Breast epithelium (tissue), 4 donors: ENCODE measurements around the gene TAB3. TPM values are rescaled to one million over a fixed set of nuclear protein-coding genes. Genes with fewer than 3 reads are reported as not detected.

Experiments
- DNase-seq, 2 donors: peaks; one replicate each; pipeline ENCODE4 v3.0.0-alpha.2; 2019; ENCODE audit warnings: low spot score in 2 of 2
- H3K27ac ChIP-seq, 2 donors: fragments of 200-600 bp; sonication (generic) in 1 of 2; one replicate each; pipeline ENCODE4 v1.5.1; 2016 to 2019; ENCODE audit warnings: mild to moderate bottlenecking in 1 of 2
- H3K27me3 ChIP-seq, 2 donors: fragments of 200-600 bp; sonication (generic) in 1 of 2; one replicate each; pipeline versions ENCODE4 v1.5.1 to v1.6.0; 2017 to 2019; ENCODE audit warnings: control low read depth in 1 of 2, mild to moderate bottlenecking in 1 of 2
- H3K36me3 ChIP-seq: fragments of 200-600 bp; one replicate; pipeline ENCODE4 v1.5.1; 2019
- H3K4me1 ChIP-seq, 2 donors: fragments of 200-600 bp; sonication (generic); one replicate each; pipeline ENCODE4 v1.5.1; 2016 to 2019; ENCODE audit warnings: control low read depth in 1 of 2
- H3K4me3 ChIP-seq, 3 donors: fragments of 200-600 bp; sonication (generic); 1 replicate in 2 of 3; 2 replicates in 1 of 3; pipeline ENCODE4 v1.5.1; 2016 to 2019; ENCODE audit warnings: mild to moderate bottlenecking in 3 of 3, moderate library complexity in 2 of 3
- H3K9me3 ChIP-seq, 2 donors: fragments of 200-600 bp; sonication (generic) in 1 of 2; one replicate each; pipeline ENCODE4 v1.5.1; 2016 to 2019; ENCODE audit warnings: control low read depth in 1 of 2
- CTCF ChIP-seq, 3 donors: fragments of 450-650 bp; IDR thresholded peaks; one replicate each; pipeline ENCODE4 v1.5.1; 2016 to 2017; ENCODE audit warnings: antibody characterized with exemption in 3 of 3, mild to moderate bottlenecking in 3 of 3, moderate library complexity in 3 of 3
- POLR2A ChIP-seq: fragments of 450-650 bp; IDR thresholded peaks from one replicate; pipeline ENCODE4 v1.6.1; 2016; ENCODE audit warnings: antibody characterized with exemption, mild to moderate bottlenecking, moderate library complexity
- POLR2AphosphoS5 ChIP-seq, 3 donors: sonication (generic); formaldehyde crosslinking; IDR thresholded peaks; one replicate each; pipeline ENCODE4 v1.6.1; 2017; ENCODE audit warnings: antibody characterized with exemption in 3 of 3
- intact Hi-C: fragments of 100-400 bp; cut with DNase I; formaldehyde crosslinking; loops from one replicate; pipeline ENCODE4 v1.15.1; 2023; ENCODE audit warnings: low total_unique reads
- total RNA-seq, 3 donors: library from RNA; depleted of rRNA; stranded (reverse); fragments of >200 nt; gene quantifications; one replicate each; pipeline ENCODE4 v1.1.0, GENCODE V29; 2016

The TAB3 gene
- total RNA-seq, 3 donors from 2014 or later, result 20.6 to 40.5 (median 27.2) TPM

DNA sequence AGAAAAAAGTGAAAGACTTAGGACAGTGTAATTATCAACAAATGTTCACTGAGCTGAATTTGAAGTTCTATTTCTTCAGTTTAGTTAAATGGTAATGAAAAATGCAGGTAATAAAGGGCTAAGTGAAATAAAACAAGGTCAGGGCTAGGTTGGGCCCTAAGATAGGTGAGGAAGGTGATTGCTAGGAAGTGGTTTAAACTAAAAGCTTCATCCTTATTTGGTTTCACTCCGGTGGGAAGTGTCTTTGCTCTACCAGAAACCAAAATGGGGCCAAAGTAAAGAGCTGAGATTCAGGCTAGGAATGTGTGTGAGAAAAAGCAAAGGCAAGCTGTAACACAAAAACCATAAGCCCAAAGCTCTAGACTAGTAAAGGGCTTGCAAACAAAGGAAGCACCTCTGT is 31.0 kb downstream of the TAB3 start:
- no peak overlapping the region for H3K4me3 ChIP-seq
- no peak for DNase-seq
- intact Hi-C loops, result no loop called here
- no peaks in the 10 kb centered on the region for H3K36me3 ChIP-seq
- TF ChIP-seq POLR2AphosphoS5 (IDR thresholded peaks at IDR 0.05) (no peak), CTCF (IDR thresholded peaks at IDR 0.05) (no peak), POLR2A (no peak)
- no peaks in the 10 kb centered on the region for H3K9me3 ChIP-seq
- H3K4me1 ChIP-seq, result no peaks in the 10 kb centered on the region
- no peak overlapping the region for H3K27ac ChIP-seq
- peaks cover 0 to 7% of the 10 kb centered on the region in 2 donors for H3K27me3 ChIP-seq

GRCh38 chrX:30851449-30851848 is 37.6 kb downstream of the TAB3 start:
- Histone ChIP-seq H3K27me3 (peaks cover 0 to 7% of the 10 kb centered on the region in 2 donors), H3K27ac (no peak overlapping the region), H3K36me3 (no peaks in the 10 kb centered on the region), H3K4me3 (no peak overlapping the region), H3K9me3 (no peaks in the 10 kb centered on the region), H3K4me1 (no peaks in the 10 kb centered on the region)
- DNase-seq, result no peak
- no peak for TF ChIP-seq POLR2A
- no peak for TF ChIP-seq CTCF (IDR thresholded peaks at IDR 0.05)
- no peak for TF ChIP-seq POLR2AphosphoS5 (IDR thresholded peaks at IDR 0.05)
- intact Hi-C loops, result no loop called here

DNA sequence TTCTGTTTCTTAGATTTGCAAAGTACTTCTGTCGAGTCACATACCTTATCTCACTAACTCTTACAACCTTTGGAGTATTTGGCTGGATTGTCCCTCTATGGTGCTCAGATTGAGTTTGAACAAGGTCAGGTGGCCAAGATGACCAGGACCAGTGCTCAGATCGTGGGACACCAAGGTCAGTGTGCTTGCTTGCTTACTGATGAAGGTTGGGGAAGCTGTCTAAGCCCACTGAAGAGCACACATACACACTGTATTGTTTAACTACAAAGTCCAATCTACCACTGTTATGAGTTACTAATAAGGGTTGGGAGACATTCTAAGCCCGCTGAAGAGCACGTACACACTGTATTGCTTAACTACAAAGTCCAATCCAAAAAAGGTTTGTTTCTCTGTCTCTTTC is 53.7 kb downstream of the TAB3 start:
- H3K4me3 ChIP-seq, result no peak overlapping the region
- intact Hi-C loops, result no loop called here
- no peaks in the 10 kb centered on the region for H3K9me3 ChIP-seq
- H3K27me3 ChIP-seq, result peaks cover 0 to 2% of the 10 kb centered on the region in 2 donors
- H3K36me3 ChIP-seq, result no peaks in the 10 kb centered on the region
- no peak for DNase-seq
- no peaks in the 10 kb centered on the region for H3K4me1 ChIP-seq
- H3K27ac ChIP-seq, result no peak overlapping the region
- TF ChIP-seq POLR2A (no peak), POLR2AphosphoS5 (IDR thresholded peaks at IDR 0.05) (no peak), CTCF (IDR thresholded peaks at IDR 0.05) (no peak)

GRCh38 chrX:30833896-30834295 is 55.2 kb downstream of the TAB3 start:
- intact Hi-C loops, result no loop called here
- DNase-seq, result no peak
- Histone ChIP-seq H3K36me3 (no peaks in the 10 kb centered on the region), H3K27ac (no peak overlapping the region), H3K27me3 (no peaks in the 10 kb centered on the region), H3K4me3 (no peak overlapping the region), H3K9me3 (no peaks in the 10 kb centered on the region), H3K4me1 (no peaks in the 10 kb centered on the region)
- TF ChIP-seq POLR2AphosphoS5 (IDR thresholded peaks at IDR 0.05) (no peak), CTCF (IDR thresholded peaks at IDR 0.05) (no peak), POLR2A (no peak)

DNA sequence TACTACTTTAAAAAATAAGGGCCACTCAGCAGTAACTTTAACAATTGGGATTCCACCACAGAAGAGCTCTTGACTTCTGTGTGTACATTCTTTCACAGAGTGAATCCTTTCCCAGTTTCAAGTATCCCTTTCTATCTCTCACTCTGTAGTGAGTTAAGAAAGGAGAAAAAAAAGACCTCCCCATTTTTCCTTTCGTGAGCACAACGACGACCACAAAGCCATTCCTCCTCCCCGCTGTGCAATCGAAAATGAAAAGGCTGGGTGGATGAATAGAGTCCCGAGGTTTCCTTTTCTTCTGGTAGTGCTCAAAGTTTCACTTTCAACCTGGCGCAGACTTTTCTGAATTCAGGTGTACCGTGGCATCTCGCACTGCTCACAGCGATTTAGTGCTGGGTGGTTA is 58.0 kb downstream of the TAB3 start:
- Histone ChIP-seq H3K4me1 (no peaks in the 10 kb centered on the region), H3K27ac (no peak overlapping the region), H3K36me3 (no peaks in the 10 kb centered on the region), H3K9me3 (no peaks in the 10 kb centered on the region), H3K4me3 (no peak overlapping the region), H3K27me3 (no peaks in the 10 kb centered on the region)
- no peak for TF ChIP-seq POLR2A
- TF ChIP-seq POLR2AphosphoS5 (IDR thresholded peaks at IDR 0.05), result no peak
- no peak for TF ChIP-seq CTCF (IDR thresholded peaks at IDR 0.05)
- intact Hi-C loops, result no loop called here
- DNase-seq, result no peak
